ENCODE measurements around the gene S100A14.

Gene S100A14

GRCh38 chr1:153636312-153636711, 20.2 kb upstream of the S100A14 start:
- DNase-seq = no peak

GRCh38 chr1:153635872-153636271, 19.7 kb upstream of the S100A14 start:
- DNase-seq = no peak

- peak; percentile 99 for DNase-seq
These were observed 17.9 kb upstream of the S100A14 start, which contains the start of gene CHTOP for GRCh38 chr1:153633754-153634665. Gene CHTOP, plus strand, starts transcription at chr1:153634066. Its CDS starts 2,523 bp downstream, at chr1:153636589.

GRCh38 chr1:153633161-153633753, 17.1 kb upstream of the S100A14 start:
- DNase-seq = no peak

- peak; percentile 21 for DNase-seq
These were observed 15.2 kb upstream of the S100A14 start for GRCh38 chr1:153631047-153632022.

GRCh38 chr1:153630384-153630783, 14.3 kb upstream of the S100A14 start:
- DNase-seq = no peak

GRCh38 chr1:153629971-153630370, 13.8 kb upstream of the S100A14 start:
- no peak for DNase-seq

- DNase-seq = no peak
These were observed 13.2 kb upstream of the S100A14 start for GRCh38 chr1:153629343-153629665.

GRCh38 chr1:153628638-153629342, 12.7 kb upstream of the S100A14 start:
- DNase-seq = no peak

- DNase-seq = no peak
These were observed 11.8 kb upstream of the S100A14 start, which contains the start of gene S100A1 for GRCh38 chr1:153627715-153628626. Gene S100A1, plus strand, starts transcription at chr1:153628434. Its CDS starts 2,088 bp downstream, at chr1:153630522.

- peak; percentile 35 for DNase-seq
These were observed 11.0 kb upstream of the S100A14 start, which contains the start of gene S100A13 for GRCh38 chr1:153626904-153627714. Gene S100A13, minus strand, starts transcription at chr1:153627505. Its CDS starts 1,033 bp downstream, at chr1:153626472.

GRCh38 chr1:153626477-153626903, 10.4 kb upstream of the S100A14 start:
- no peak for DNase-seq

- DNase-seq = no peak
These were observed 9.0 kb upstream of the S100A14 start for GRCh38 chr1:153624965-153625611.

- no peak for DNase-seq
These were observed 7.0 kb upstream of the S100A14 start for GRCh38 chr1:153623101-153623500.

- no peak for DNase-seq
These were observed 3.0 kb upstream of the S100A14 start for GRCh38 chr1:153619171-153619570.

- peak; percentile 87 for DNase-seq
These were observed 1.5 kb upstream of the S100A14 start for GRCh38 chr1:153617663-153618062.

- DNase-seq = no peak
These were observed 789 bp upstream of the S100A14 start for GRCh38 chr1:153616917-153617311.

GRCh38 chr1:153615406-153615805, 719 bp downstream of the S100A14 start:
- no peak for DNase-seq

- no peak for DNase-seq
These were observed 1.2 kb downstream of the S100A14 start for GRCh38 chr1:153614906-153615305.

All from activated CD4-positive, alpha-beta T cell treated with anti-CD3 and anti-CD28 coated beads, Interleukin-10, Interleukin-2, amounts not matched to agents 100 ng/mL and 50 ng/mL, durations not matched to agents 16 hours and 8 hours (primary cell).